SK-MEL-5 (cell line): Measurements from ENCODE around the gene PLEKHA7. TPM values are rescaled to one million over a fixed set of nuclear protein-coding genes. Genes with fewer than 3 reads are reported as not detected.

ENCODE experiments used
- DNase-seq: peaks from one replicate; pipeline ENCODE4 v3.0.0-alpha.2; 2016; ENCODE audit warnings: low read depth, low spot score
- in situ Hi-C: cut with HindIII; loops from 2 replicates; pipeline ENCODE4 v1.10.0; 2016; ENCODE audit warnings: low sequenced_read_pairs, high pct_unique_total_duplicates, low pct_unique_long_range_greater_than_20kb
- total RNA-seq: library from RNA; depleted of rRNA; stranded (reverse); fragments of >200 nt; shearing (Covaris generic); gene quantifications from 2 replicates; pipeline ENCODE4 v1.2.3, GENCODE V29; 2014

Gene PLEKHA7
- total RNA-seq, 1 experiment from 2014 or later: 1.7 TPM

DNA sequence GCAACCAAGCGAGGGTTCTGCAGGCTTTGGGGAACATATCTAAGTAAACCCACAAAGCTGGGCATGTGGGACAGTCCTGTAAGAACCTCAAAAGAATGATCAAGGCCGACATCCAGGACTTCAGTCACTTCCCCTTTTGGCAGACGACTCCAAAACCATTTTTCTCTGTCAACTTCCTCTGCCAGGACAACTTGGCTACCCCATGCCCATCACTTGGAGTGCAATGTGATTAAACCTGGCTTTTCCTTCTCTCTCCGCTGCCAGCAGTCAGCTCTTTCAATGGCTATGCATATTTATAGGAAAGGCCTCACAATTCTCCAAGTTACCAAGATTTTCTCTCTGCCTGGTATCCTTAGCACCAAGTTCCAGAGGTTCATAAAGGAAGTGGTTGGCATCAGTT is 196.9 kb downstream of the PLEKHA7 start:
- no peak for DNase-seq
- in situ Hi-C loops: no loop called here

DNA sequence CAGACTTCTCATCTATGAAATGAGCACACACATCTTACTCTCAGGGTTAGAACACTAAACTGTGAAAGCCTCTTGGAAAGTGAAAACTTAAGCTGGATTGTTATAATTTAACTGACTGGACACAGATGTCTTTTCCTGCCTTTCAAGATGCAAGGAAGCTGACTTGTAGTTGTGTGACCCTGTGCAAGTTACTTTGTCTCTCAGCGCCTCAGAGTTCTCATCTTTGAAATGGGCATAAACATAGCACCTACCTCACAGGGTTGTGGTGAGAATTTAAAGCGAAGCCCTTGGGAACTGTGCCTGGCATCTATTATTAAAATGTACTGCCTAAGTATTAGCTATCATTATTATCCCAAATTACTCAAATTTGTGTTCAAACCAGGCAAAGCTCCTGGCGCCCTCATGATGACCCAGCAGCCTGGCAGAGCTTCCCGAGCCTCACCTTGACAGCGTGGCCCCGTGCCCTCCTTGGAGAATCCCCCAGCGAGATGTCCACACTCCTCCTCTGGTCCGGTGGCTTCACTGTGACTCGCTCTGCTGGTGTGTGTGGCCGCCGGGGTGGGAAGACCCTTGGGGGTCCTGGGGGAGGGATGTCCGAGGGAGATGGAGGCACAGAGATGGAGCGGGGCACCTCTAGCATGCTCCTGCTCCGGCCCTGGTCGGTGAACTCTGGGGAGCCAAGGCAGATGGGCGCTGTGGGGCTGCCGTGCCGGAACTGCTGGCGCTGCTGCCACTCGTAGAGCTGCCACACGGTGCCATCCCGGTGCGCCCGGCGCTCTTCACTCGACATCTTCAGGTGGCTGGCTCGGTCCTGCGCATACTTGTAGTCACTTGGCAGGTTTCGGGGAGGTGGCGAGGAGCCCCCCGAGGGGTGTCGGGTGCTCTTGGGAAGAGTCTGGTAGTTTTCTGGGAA is 197.6 kb downstream of the PLEKHA7 start:
- no peak for DNase-seq
- in situ Hi-C loops: no loop called here

GRCh38 chr11:16815047-16815767 is 199.0 kb downstream of the PLEKHA7 start:
- DNase-seq: no peak
- in situ Hi-C loops: no loop called here

DNA sequence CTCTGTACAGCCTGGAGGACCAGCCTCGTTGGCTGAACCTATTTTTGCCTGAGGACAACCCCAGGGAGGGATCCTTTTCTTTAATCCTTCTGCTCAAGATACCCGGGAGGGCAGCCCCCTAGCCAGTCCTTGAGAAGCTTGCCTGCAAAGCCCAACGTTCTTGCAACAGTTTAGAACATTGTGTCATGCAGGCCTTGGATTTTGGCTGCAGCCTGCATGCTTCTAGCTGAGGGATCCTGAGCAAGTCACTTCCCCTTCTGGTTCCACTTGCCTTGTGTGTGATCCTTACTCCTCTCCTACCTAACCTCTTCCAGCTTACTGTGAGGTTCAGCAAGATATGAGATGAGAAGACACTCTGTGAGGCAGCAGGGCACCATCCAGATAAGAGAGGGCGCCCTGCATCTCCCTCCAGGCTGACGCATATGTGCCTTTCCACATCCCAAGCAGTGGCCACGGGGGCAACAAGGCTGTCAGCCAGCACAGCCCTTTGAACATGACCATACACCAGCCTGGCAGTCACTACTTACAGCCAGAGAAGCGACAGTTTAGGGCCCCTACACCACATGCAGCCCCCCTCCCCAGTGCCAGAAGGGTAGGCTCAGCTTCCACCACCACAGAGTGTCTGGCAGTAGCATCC is 199.7 kb downstream of the PLEKHA7 start:
- in situ Hi-C loops: no loop called here
- DNase-seq: no peak

DNA sequence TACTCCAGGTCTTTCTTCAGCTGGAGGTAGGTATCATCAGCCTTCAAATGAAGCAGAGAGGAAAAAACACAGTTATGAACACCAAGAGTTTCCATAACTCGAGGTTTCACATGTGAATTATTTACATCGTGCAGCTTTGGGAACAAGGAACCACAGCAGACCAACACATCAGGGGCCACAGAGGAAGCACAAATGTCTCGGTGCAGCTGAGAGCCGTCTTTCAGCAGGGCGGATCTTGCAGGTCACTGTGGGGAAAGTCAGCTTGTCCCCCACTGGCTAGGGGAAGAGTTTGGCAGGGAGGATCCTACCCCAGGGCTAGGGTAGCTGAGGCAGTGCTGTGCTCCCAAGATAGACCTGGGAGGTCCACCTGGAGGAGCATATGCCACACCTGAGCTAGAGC is 201.1 kb downstream of the PLEKHA7 start:
- in situ Hi-C loops: no loop called here
- no peak for DNase-seq

GRCh38 chr11:16812274-16812673 is 201.9 kb downstream of the PLEKHA7 start:
- in situ Hi-C loops: no loop called here
- DNase-seq: peak; percentile 95

DNA sequence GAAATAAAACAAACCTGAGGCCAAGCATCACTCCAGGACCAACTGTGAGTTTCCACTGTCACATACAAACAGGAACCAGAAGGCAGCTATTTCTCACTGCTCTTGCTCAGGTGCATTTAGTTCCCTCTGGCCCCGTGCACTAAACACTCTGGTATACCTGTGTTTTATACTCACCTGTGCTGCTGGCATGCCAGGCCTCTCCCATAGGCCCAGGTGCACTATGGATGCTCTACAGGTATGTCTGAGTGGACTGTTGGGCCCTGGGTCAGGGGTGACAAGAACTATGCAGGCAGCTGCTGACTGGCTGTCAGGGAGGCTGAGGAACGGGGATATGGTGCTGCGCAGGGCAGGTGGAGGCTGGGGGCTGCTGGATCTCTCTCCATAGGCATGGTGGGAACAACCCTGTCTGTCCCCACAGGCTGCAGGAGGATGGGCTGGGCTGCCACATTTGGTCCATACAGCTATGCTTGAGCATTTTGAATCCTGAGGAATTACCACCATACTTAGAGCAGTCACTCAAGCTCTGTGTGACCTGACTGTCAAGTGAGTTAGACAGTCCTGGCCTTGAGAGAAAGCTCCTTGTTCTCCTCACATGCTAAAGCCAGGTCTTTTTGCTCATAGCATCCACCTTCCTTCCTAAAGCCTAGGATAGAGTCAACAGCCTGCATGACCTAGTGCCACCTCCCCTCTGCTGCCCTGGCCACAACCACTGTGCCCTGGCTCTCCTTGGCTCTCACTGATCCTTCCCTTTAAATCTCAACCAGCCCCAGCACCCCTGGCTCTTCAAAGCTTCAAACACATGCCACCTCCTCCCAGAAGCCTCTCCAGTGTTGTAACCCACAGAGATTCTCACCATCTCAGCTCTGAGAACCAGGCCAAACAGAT is 202.8 kb downstream of the PLEKHA7 start:
- in situ Hi-C loops: no loop called here

GRCh38 chr11:16809886-16810668 is 204.1 kb downstream of the PLEKHA7 start:
- no peak for DNase-seq
- in situ Hi-C loops: no loop called here

More for the DNA sequence above, 202.8 kb downstream of the PLEKHA7 start:
- no peak for DNase-seq

GRCh38 chr11:16807306-16807705 is 206.9 kb downstream of the PLEKHA7 start:
- no peak for DNase-seq
- in situ Hi-C loops: no loop called here

- in situ Hi-C loops: no loop called here
- DNase-seq: no peak
Observed at GRCh38 chr11:16806791-16807190, 207.4 kb downstream of the PLEKHA7 start.

DNA sequence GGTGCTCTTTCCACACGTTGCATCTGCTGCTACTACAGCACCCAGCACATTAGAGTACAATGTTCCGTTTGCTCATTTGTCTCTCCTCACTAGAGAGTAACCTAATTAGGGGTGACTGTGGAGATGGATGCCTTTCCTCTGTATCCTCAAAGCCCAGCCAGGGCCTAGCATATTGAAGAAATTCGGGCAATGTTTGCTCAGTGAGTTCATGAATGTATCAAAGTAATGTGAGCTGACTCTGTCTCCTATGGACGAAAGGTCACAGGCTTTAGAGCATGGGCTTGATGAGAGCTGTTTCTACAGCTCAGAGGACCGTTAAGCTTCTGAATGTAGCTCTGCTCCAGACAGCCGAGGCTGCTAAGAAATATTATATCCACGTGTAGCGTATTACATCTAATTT is 208.3 kb downstream of the PLEKHA7 start:
- in situ Hi-C loops: no loop called here
- no peak for DNase-seq

GRCh38 chr11:16804104-16804947 is 209.9 kb downstream of the PLEKHA7 start:
- no peak for DNase-seq
- in situ Hi-C loops: no loop called here

DNA sequence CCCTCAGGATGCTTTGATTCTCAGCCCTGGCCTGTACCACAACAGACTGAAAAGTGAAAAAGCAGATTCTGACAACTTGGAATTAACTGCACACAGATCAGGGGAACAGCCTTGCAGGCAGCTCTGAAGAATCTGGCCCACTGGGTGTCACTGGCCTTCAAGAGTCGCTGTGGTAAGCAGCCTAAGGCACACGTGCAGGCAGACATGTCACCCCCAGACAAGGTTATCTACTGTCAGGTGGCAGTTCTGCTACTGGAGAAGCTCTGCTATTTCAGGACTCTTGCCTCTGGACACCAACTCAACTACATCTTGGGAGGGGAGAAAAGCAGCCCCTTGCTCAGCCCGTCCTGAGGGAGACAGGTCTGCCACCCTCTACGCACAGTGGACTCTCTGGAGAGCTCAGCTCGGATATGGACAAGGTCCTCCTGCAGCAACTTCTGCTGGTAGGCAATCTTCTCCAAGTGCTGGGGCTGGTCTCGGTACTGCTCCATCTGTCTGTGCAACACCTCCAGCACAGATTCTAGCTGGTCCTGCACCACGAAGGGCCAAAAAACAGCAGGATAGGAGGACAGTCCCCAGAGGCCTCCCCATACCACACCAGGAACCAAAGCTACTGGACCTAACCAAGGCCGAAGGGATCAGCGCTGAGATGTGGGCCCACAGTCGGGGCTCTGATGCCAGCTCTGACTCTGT is 212.8 kb downstream of the PLEKHA7 start:
- in situ Hi-C loops: no loop called here
- no peak for DNase-seq

- in situ Hi-C loops: no loop called here
- no peak for DNase-seq
Observed at GRCh38 chr11:16800382-16800781, 213.8 kb downstream of the PLEKHA7 start.

DNA sequence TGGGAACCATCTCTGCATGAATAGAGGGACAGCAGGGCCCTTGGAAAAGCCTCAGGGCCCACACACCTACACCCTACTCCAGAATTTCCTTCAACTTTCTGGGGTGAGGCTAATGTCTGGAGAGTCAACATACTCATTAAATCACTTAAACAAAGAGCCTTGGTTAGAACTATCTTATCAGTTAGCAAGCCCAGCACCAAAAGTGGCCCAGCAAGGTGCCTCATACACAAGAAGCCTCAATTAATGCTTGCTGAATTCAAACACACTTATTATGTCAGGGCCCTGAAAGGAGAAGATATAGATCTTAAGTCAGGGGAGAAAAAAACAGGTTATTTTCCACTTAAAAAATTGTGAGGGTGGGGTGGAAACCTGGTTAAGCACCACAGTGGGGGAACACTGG is 214.3 kb downstream of the PLEKHA7 start:
- in situ Hi-C loops: no loop called here
- no peak for DNase-seq
